Endothelial cell of umbilical vein (primary cell): ENCODE measurements around the gene PDE6B. TPM values are rescaled to one million over a fixed set of nuclear protein-coding genes. Genes with fewer than 3 reads are reported as not detected.

ENCODE experiments used
- BruUV-seq: library from RNA; stranded (reverse); fragments of 400-500 nt; replicated peaks from 2 replicates; lab custom pipeline; 2021; lab: Mats Ljungman, UMichigan
- CTCF ChIA-PET: fragments of 300-600, 350-600 bp; sonication (Branson Sonifier 250); formaldehyde crosslinking; loops from one replicate; lab custom pipeline; 2021; ENCODE audit warnings: antibody characterized with exemption, inconsistent platforms; lab: Charles Lee
- POLR2A ChIA-PET: fragments of 300-600, 350-600 bp; sonication (Branson Sonifier 250); formaldehyde crosslinking; loops from one replicate; lab custom pipeline; 2021; ENCODE audit warnings: antibody characterized with exemption, inconsistent platforms; lab: Charles Lee
- DNase-seq: peaks from one replicate; pipeline ENCODE4 v3.0.0-alpha.2; 2011; ENCODE audit warnings: low read depth, low spot score
- FAIRE-seq: peaks from 2 replicates; lab custom pipeline; 2011; peaks lifted over from hg19 to GRCh38; lab: Jason Lieb, UNC
- H2AFZ ChIP-seq: 2 replicates; pipeline ENCODE4 v1.6.0; 2012; ENCODE audit warnings: low read depth, low read length, control low read depth, inconsistent platforms
- H3K27ac ChIP-seq: 2 replicates; pipeline ENCODE4 v1.5.1; 2011; ENCODE audit warnings: low read depth, mild to moderate bottlenecking, control low read depth, low read length, moderate library complexity; ENCODE audit not compliant: insufficient read depth
- H3K27me3 ChIP-seq, 2 experiments: 2 replicates each; pipeline versions ENCODE4 v1.6.0 to v1.6.1; 2011; ENCODE audit warnings: low read length in 2 of 2, mixed read lengths in 1 of 2; ENCODE audit not compliant: control insufficient read depth in 2 of 2, insufficient read depth in 2 of 2
- H3K36me3 ChIP-seq, 2 experiments: 2 replicates in 1 of 2; 3 replicates in 1 of 2; pipeline ENCODE4 v1.5.1; 2011; ENCODE audit warnings: low read length in 2 of 2, mild to moderate bottlenecking in 1 of 2, moderate library complexity in 1 of 2; ENCODE audit not compliant: control insufficient read depth in 2 of 2, insufficient read depth in 2 of 2; ENCODE audit errors: extremely low read depth in 1 of 2
- H3K4me1 ChIP-seq: 3 replicates; pipeline ENCODE4 v1.5.1; 2011; ENCODE audit warnings: mild to moderate bottlenecking, low read length; ENCODE audit not compliant: control insufficient read depth, insufficient read depth; ENCODE audit errors: extremely low read depth
- H3K4me2 ChIP-seq: 2 replicates; pipeline ENCODE4 v1.6.1; 2011; ENCODE audit warnings: low read length, control low read depth, mixed read lengths; ENCODE audit not compliant: insufficient read depth
- H3K4me3 ChIP-seq, 3 experiments: fragments of 200-600 bp in 1 of 3; sonication (generic), shearing (Covaris generic) in 1 of 3; replicated peaks in 1 of 3; 2 replicates each; pipeline ENCODE4 v1.5.1; 2011 to 2016; ENCODE audit warnings: control low read depth in 3 of 3, low read length in 3 of 3, mild to moderate bottlenecking in 2 of 3, inconsistent platforms in 1 of 3, low read depth in 1 of 3, moderate library complexity in 1 of 3; ENCODE audit not compliant: insufficient read depth in 1 of 3
- H3K79me2 ChIP-seq: 2 replicates; pipeline ENCODE4 v1.6.0; 2012; ENCODE audit warnings: low read length, inconsistent platforms; ENCODE audit not compliant: control insufficient read depth, insufficient read depth
- H3K9ac ChIP-seq: replicated peaks from 2 replicates; pipeline ENCODE3; 2011; ENCODE audit warnings: low read length, control low read depth; ENCODE audit not compliant: insufficient read depth; ENCODE audit errors: extremely low read depth
- H3K9me1 ChIP-seq: replicated peaks from 3 replicates; pipeline ENCODE4 v1.6.0; 2011; ENCODE audit warnings: mild to moderate bottlenecking, low read length; ENCODE audit not compliant: control insufficient read depth, insufficient read depth; ENCODE audit errors: extremely low read depth
- H3K9me3 ChIP-seq: replicated peaks from 2 replicates; pipeline ENCODE4 v1.5.1; 2012; ENCODE audit warnings: low read length, inconsistent platforms; ENCODE audit not compliant: control insufficient read depth, insufficient read depth
- H4K20me1 ChIP-seq: replicated peaks from 2 replicates; pipeline ENCODE3; 2011; ENCODE audit warnings: mild to moderate bottlenecking, low read length; ENCODE audit not compliant: control insufficient read depth, insufficient read depth; ENCODE audit errors: extremely low read depth
- EZH2 ChIP-seq: IDR thresholded peaks from 2 replicates; pipeline ENCODE4 v1.6.1; 2012; ENCODE audit warnings: borderline replicate concordance, low read depth, mild to moderate bottlenecking, moderate library complexity, low read length, inconsistent platforms; ENCODE audit not compliant: severe bottlenecking
- FOS ChIP-seq: IDR thresholded peaks from 2 replicates; pipeline ENCODE4 v1.6.1; 2011; ENCODE audit warnings: mild to moderate bottlenecking, low read length, moderate library complexity, borderline replicate concordance; ENCODE audit not compliant: insufficient read depth
- GATA2 ChIP-seq: IDR thresholded peaks from 2 replicates; pipeline ENCODE4 v1.7.0; 2011; ENCODE audit warnings: low read depth, mild to moderate bottlenecking, moderate library complexity, mixed read lengths, low read length; ENCODE audit not compliant: insufficient read length, insufficient read depth
- JUN ChIP-seq: IDR thresholded peaks from 2 replicates; pipeline ENCODE4 v1.6.1; 2011; ENCODE audit warnings: borderline replicate concordance, low read depth; ENCODE audit not compliant: insufficient read length, insufficient read depth
- MYC ChIP-seq: IDR thresholded peaks from one replicate; pipeline ENCODE4 v1.6.1; 2011; ENCODE audit warnings: mild to moderate bottlenecking, low read depth, low read length
- POLR2A ChIP-seq: IDR thresholded peaks from 2 replicates; pipeline ENCODE4 v1.6.1; 2012; ENCODE audit warnings: low read depth, mild to moderate bottlenecking, control low read depth, low read length
- POLR2AphosphoS5 ChIP-seq: IDR thresholded peaks from 2 replicates; pipeline ENCODE4 v1.6.1; 2012; ENCODE audit warnings: low read depth, mild to moderate bottlenecking, control low read depth, low read length, moderate library complexity; ENCODE audit not compliant: insufficient read depth
- dilution Hi-C: fragments of 300-500 bp; cut with MboI; formaldehyde crosslinking; loops from one replicate; pipeline ENCODE4 v1.15.0; 2019; ENCODE audit warnings: low sequenced_read_pairs; ENCODE audit not compliant: extremely low pct_ligation_motif_present
- intact Hi-C: fragments of 100-400 bp; cut with micrococcal nuclease; formaldehyde crosslinking; loops from one replicate; pipeline ENCODE4 v1.10.0; 2022
- polyA plus RNA-seq, 4 experiments: library from polyadenylated mRNA; depleted of rRNA in 3 of 4; stranded (reverse) in 3 of 4; unstranded in 1 of 4; fragments of >200 nt; gene quantifications; 2 replicates each; pipeline versions ENCODE4 v1.2.1 to v1.2.3, GENCODE V29; 2011 to 2012; ENCODE audit warnings: missing spikeins in 1 of 4
- total RNA-seq: library from RNA; stranded (reverse); gene quantifications from 2 replicates; pipeline ENCODE4 v1.2.3, GENCODE V29; 2021
- TF ChIP-seq, protein P1 (sequence below): IDR thresholded peaks from 2 replicates; pipeline ENCODE4 v1.6.1; 2011; ENCODE audit not compliant: insufficient read depth, insufficient read length
- TF ChIP-seq, protein P2 (sequence below), 2 donors: IDR thresholded peaks; 1 replicate in 1 of 2; 2 replicates in 1 of 2; pipeline ENCODE4 v1.5.1; 2011; ENCODE audit warnings: low read length in 2 of 2, mild to moderate bottlenecking in 2 of 2, moderate library complexity in 2 of 2, control low read depth in 1 of 2, inconsistent platforms in 1 of 2, low read depth in 1 of 2; ENCODE audit not compliant: insufficient read depth in 1 of 2; ENCODE audit errors: extremely low read depth in 1 of 2

The PDE6B gene
- total and polyA plus RNA-seq, 2 donors (not counting 3 experiments of a cell fraction or from before 2014, with no cell fraction given) = 0.77 to 1.8 TPM

DNA sequence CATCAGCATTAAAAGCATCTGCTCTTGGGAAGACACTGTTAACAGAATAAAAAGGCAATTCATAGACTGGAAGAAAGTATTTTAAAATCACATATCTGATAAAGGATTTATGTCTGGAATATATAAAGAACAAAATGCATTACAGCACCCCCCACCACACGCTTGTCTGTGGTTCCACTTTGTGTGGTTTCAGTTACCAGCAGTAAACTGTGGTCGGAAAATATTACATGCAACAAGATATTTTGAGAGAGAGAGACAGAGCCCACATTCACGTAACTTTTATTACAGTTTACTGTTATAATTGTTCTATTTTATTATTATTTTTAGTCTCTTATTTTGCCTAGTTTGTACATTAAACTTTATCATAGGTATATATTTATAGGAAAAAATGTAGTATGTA lies 21.2 kb upstream of the PDE6B start:
- intact Hi-C loops (no loop called here), dilution Hi-C loops (no loop called here)
- no TSS peak for BruUV-seq

DNA sequence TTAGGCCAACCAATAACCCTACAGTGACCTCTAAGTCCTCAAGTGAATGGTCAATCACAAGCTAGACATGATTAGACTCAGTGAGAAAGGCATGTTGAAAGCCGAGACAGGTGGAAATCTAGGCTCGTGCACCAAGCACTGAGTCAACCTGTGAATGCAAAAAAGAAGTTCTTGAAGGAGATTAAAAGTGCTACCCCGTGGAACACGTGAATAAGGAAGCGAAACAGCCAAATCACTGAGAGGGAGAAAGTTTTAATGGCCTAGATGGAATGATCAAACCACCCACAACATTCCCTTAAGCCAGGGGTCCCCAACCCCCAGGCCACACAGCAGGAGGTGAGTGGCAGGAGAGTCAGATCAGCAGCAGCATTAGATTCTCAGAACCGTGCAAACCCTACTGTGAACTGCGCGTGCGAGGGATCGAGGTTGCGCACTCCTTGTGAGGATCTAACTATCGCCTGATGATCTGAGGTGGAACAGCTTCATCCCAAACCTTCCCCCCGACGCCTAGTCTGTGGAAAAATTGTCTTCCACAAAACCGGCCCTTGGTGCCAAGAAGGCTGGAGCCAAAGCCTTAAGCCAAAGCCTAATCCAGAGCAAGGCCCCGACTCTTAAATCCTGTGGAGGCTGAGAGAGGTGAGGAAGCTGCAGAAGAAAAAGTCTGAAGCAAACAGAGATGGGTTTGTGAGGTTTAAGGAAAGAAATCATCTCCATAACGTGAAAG lies 19.5 kb upstream of the PDE6B start:
- H3K27ac ChIP-seq = no peak overlapping the region
- intact Hi-C loops = no loop called here
- H3K4me3 ChIP-seq = no peak overlapping the region
- H3K36me3 ChIP-seq = no peaks in the 10 kb centered on the region
- no TSS peak for BruUV-seq
- no peaks in the 10 kb centered on the region for H4K20me1 ChIP-seq
- H2AFZ ChIP-seq = no peak overlapping the region
- no peaks in the 10 kb centered on the region for H3K9me1 ChIP-seq
- no peaks in the 10 kb centered on the region for H3K79me2 ChIP-seq
- H3K4me1 ChIP-seq = no peaks in the 10 kb centered on the region
- H3K9ac ChIP-seq = no peak overlapping the region
- DNase-seq = no peak
- no peak overlapping the region for H3K4me2 ChIP-seq
- no peak for FAIRE-seq
- POLR2A ChIA-PET = no interaction called here
- TF ChIP-seq GATA2 = no peak
- TF ChIP-seq JUN = no peak
- no peak for TF ChIP-seq EZH2
- TF ChIP-seq POLR2AphosphoS5 = no peak
- TF ChIP-seq MYC = no peak
- TF ChIP-seq, protein P1, sequence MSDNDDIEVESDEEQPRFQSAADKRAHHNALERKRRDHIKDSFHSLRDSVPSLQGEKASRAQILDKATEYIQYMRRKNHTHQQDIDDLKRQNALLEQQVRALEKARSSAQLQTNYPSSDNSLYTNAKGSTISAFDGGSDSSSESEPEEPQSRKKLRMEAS = no peak
- TF ChIP-seq FOS = no peak
- TF ChIP-seq, protein P2, sequence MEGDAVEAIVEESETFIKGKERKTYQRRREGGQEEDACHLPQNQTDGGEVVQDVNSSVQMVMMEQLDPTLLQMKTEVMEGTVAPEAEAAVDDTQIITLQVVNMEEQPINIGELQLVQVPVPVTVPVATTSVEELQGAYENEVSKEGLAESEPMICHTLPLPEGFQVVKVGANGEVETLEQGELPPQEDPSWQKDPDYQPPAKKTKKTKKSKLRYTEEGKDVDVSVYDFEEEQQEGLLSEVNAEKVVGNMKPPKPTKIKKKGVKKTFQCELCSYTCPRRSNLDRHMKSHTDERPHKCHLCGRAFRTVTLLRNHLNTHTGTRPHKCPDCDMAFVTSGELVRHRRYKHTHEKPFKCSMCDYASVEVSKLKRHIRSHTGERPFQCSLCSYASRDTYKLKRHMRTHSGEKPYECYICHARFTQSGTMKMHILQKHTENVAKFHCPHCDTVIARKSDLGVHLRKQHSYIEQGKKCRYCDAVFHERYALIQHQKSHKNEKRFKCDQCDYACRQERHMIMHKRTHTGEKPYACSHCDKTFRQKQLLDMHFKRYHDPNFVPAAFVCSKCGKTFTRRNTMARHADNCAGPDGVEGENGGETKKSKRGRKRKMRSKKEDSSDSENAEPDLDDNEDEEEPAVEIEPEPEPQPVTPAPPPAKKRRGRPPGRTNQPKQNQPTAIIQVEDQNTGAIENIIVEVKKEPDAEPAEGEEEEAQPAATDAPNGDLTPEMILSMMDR (IDR thresholded peaks at IDR 0.05; ENCODE audit: extremely low read depth in 1 of 2, insufficient read depth in 1 of 2, low read depth in 1 of 2, low read length in 2 of 2) = no peak
- no peak for TF ChIP-seq POLR2A
- H3K9me3 ChIP-seq = no peaks in the 10 kb centered on the region
- dilution Hi-C loops = no loop called here
- CTCF ChIA-PET = no interaction called here
- H3K27me3 ChIP-seq = no peaks in the 10 kb centered on the region

More for the DNA sequence above, 21.2 kb upstream of the PDE6B start:
- DNase-seq (no peak), FAIRE-seq (no peak)
- POLR2A ChIA-PET = no interaction called here
- H3K9me1 ChIP-seq = no peaks in the 10 kb centered on the region
- CTCF ChIA-PET = no interaction called here
- no peaks in the 10 kb centered on the region for H3K27me3 ChIP-seq
- no peak for TF ChIP-seq POLR2A
- H4K20me1 ChIP-seq = no peaks in the 10 kb centered on the region
- H3K4me3 ChIP-seq = no peak overlapping the region
- H2AFZ ChIP-seq = no peak overlapping the region
- H3K36me3 ChIP-seq = no peaks in the 10 kb centered on the region
- H3K9ac ChIP-seq = no peak overlapping the region
- no peaks in the 10 kb centered on the region for H3K9me3 ChIP-seq
- H3K79me2 ChIP-seq = no peaks in the 10 kb centered on the region
- H3K4me2 ChIP-seq = no peak overlapping the region
- H3K4me1 ChIP-seq = no peaks in the 10 kb centered on the region
- H3K27ac ChIP-seq = no peak overlapping the region
